ENCODE measurements around the gene SNRNP48. TPM values are rescaled to one million over a fixed set of nuclear protein-coding genes. Genes with fewer than 3 reads are reported as not detected.

Gene SNRNP48
- polyA plus RNA-seq, 3 donors, result 5.1 to 6.0 (median 5.9) TPM

GRCh38 chr6:7604003-7604402, 14.0 kb downstream of the SNRNP48 start:
- intact Hi-C loops (cut with micrococcal nuclease), result no loop called here
- Histone ChIP-seq H3K79me2 (ENCODE audit: insufficient read depth, low read length) (no peaks in the 10 kb centered on the region), H3K4me3 (replicated peaks in 1 of 3; ENCODE audit: low read depth in 2 of 3, low read length in 3 of 3) (no peak overlapping the region), H3K4me2 (replicated peaks; ENCODE audit: extremely low read depth, low read length, poor library complexity, severe bottlenecking) (no peak overlapping the region), H3K9me3 (replicated peaks in 1 of 2; ENCODE audit: control insufficient read depth in 1 of 2, insufficient read depth in 1 of 2, low read length in 2 of 2) (no peaks in the 10 kb centered on the region), H3K9ac (ENCODE audit: insufficient read depth, low read length, poor library complexity, severe bottlenecking) (no peak overlapping the region), H2AFZ (ENCODE audit: insufficient read depth, low read depth, low read length, poor library complexity, severe bottlenecking) (no peak overlapping the region), H3K4me1 (ENCODE audit: control insufficient read depth in 1 of 2, insufficient read depth in 2 of 2, low read length in 2 of 2) (no peaks in the 10 kb centered on the region), H3K27ac (ENCODE audit: low read depth in 1 of 2, low read length in 2 of 2) (no peak overlapping the region), H3K36me3 (replicated peaks in 1 of 2; ENCODE audit: control insufficient read depth in 1 of 2, insufficient read depth in 2 of 2, low read length in 2 of 2) (peaks cover 90 to 99% of the 10 kb centered on the region in 2 donors), H4K20me1 (ENCODE audit: insufficient read depth, low read length) (peaks cover 3% of the 10 kb centered on the region), H3K27me3 (ENCODE audit: control insufficient read depth in 2 of 2, insufficient read depth in 2 of 2, low read length in 2 of 2) (no peaks in the 10 kb centered on the region)
- Mint-ChIP-seq H3K9me3 (no peaks in the 10 kb centered on the region), H3K36me3 (peaks cover 82 to 86% of the 10 kb centered on the region in 2 donors), H3K4me3 (no peak overlapping the region), H3K27me3 (ENCODE audit: low read depth in 3 of 3) (no peaks in the 10 kb centered on the region), H3K4me1 (no peaks in the 10 kb centered on the region), H3K27ac (peak overlapping the region in 3 of 7 donors; percentile 16 to 43 (median 37))
- WGBS (ENCODE audit: insufficient coverage), result 93% methylated on average over 3 of the region's 4 CpGs
- TF ChIP-seq CTCF (IDR thresholded peaks at IDR 0.05), result no peak
- no peak for DNase-seq

GRCh38 chr6:7604506-7604905, 14.5 kb downstream of the SNRNP48 start:
- Histone ChIP-seq H3K36me3 (replicated peaks in 1 of 2; ENCODE audit: control insufficient read depth in 1 of 2, insufficient read depth in 2 of 2, low read length in 2 of 2) (peaks cover 90 to 99% of the 10 kb centered on the region in 2 donors), H3K9me3 (replicated peaks in 1 of 2; ENCODE audit: control insufficient read depth in 1 of 2, insufficient read depth in 1 of 2, low read length in 2 of 2) (no peaks in the 10 kb centered on the region), H4K20me1 (ENCODE audit: insufficient read depth, low read length) (peaks cover 3% of the 10 kb centered on the region), H3K27me3 (ENCODE audit: control insufficient read depth in 2 of 2, insufficient read depth in 2 of 2, low read length in 2 of 2) (no peaks in the 10 kb centered on the region), H3K27ac (ENCODE audit: low read depth in 1 of 2, low read length in 2 of 2) (no peak overlapping the region), H3K4me3 (replicated peaks in 1 of 3; ENCODE audit: low read depth in 2 of 3, low read length in 3 of 3) (no peak overlapping the region), H3K4me1 (ENCODE audit: control insufficient read depth in 1 of 2, insufficient read depth in 2 of 2, low read length in 2 of 2) (no peaks in the 10 kb centered on the region), H3K79me2 (ENCODE audit: insufficient read depth, low read length) (no peaks in the 10 kb centered on the region), H3K9ac (ENCODE audit: insufficient read depth, low read length, poor library complexity, severe bottlenecking) (no peak overlapping the region), H3K4me2 (replicated peaks; ENCODE audit: extremely low read depth, low read length, poor library complexity, severe bottlenecking) (no peak overlapping the region), H2AFZ (ENCODE audit: insufficient read depth, low read depth, low read length, poor library complexity, severe bottlenecking) (no peak overlapping the region)
- no peak overlapping the region for H3K27ac Mint-ChIP-seq
- no peak for DNase-seq
- H3K9me3 Mint-ChIP-seq, result no peaks in the 10 kb centered on the region
- 100% methylated on average over 1 of the region's 2 CpGs for WGBS (ENCODE audit: insufficient coverage)
- H3K36me3 Mint-ChIP-seq, result peaks cover 81 to 85% of the 10 kb centered on the region in 2 donors
- no peak for TF ChIP-seq CTCF (IDR thresholded peaks at IDR 0.05)
- intact Hi-C loops (cut with micrococcal nuclease), result no loop called here
- no peaks in the 10 kb centered on the region for H3K27me3 Mint-ChIP-seq (ENCODE audit: low read depth in 3 of 3)
- H3K4me3 Mint-ChIP-seq, result no peak overlapping the region
- H3K4me1 Mint-ChIP-seq, result no peaks in the 10 kb centered on the region
